ENCODE data around the gene BCL2L15. TPM values are rescaled to one million over a fixed set of nuclear protein-coding genes. Genes with fewer than 3 reads are reported as not detected.

BCL2L15 gene
- total RNA-seq, 1 donor from 2014 or later, result 3.7 TPM

- intact Hi-C loops (cut with micrococcal nuclease), result loop anchor here (1.0 to 5.0 kb wide), 5 partner anchors 37 to 447 kb away; partner anchors contain the start of genes DCLRE1B and PTPN22
Observed at GRCh38 chr1:113835686-113836290, 51.6 kb downstream of the BCL2L15 start.

DNA sequence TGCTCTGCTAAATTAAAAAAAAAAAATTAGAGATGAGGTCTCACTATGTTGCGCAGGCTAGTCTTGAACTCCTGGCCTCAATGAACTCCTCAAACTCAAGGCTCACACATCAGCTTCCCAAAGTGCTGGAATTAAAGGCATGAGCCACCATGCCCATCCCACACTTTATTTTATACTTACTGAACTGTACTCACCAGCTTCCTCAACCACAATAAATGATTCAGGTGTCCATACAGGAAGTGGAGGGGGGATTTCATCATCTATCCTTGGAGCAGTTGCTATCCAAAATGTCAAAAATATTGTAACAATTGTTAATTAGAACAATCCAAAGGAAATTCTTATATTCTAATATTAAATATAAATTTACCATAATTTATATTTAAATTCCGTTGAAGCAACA lies 52.7 kb downstream of the BCL2L15 start:
- intact Hi-C loops (cut with micrococcal nuclease), result loop anchor here (1.0 to 5.0 kb wide), 4 partner anchors 38 to 128 kb away; partner anchors contain the start of genes DCLRE1B and PTPN22

Other genes starting within 250 kb of the BCL2L15 start
- 24.5 TPM in 2 replicates for gene PHTF1, start 128.1 kb downstream of the BCL2L15 start, total RNA-seq
- 24.7 and 25.2 TPM in 2 replicates for gene RSBN1, start 75.1 kb downstream of the BCL2L15 start, total RNA-seq
- gene PTPN22, start 15.9 kb downstream of the BCL2L15 start, total RNA-seq, result 66.9 and 68.7 TPM in 2 replicates
- gene AP4B1, start 17.2 kb upstream of the BCL2L15 start, total RNA-seq, result 43.9 and 53.5 TPM in 2 replicates
- gene DCLRE1B, start 17.7 kb upstream of the BCL2L15 start, total RNA-seq, result 18.4 and 19.0 TPM in 2 replicates
- gene HIPK1, start 41.7 kb upstream of the BCL2L15 start, total RNA-seq, result 78.3 and 80.0 TPM in 2 replicates
- gene OLFML3, start 91.9 kb upstream of the BCL2L15 start, total RNA-seq, result 0.11 and 0.14 TPM in 2 replicates